GM12878 (cell line): ENCODE results near the gene SCNM1. TPM values are rescaled to one million over a fixed set of nuclear protein-coding genes. Genes with fewer than 3 reads are reported as not detected.
A peak's percentile ranks its signal among the peaks of the same experiment; 100 is the strongest.

Experiments used
- BACH1 ChIP-seq: fragments of 450-650 bp; IDR thresholded peaks from 2 replicates; pipeline ENCODE4 v1.6.1; 2017; ENCODE audit warnings: mild to moderate bottlenecking, borderline replicate concordance
- BCL3 ChIP-seq: IDR thresholded peaks from 2 replicates; pipeline ENCODE4 v1.6.1; 2011; ENCODE audit warnings: borderline replicate concordance, low read depth, mild to moderate bottlenecking, moderate library complexity, low read length; ENCODE audit not compliant: insufficient read depth, poor library complexity, severe bottlenecking
- CEBPB ChIP-seq, 2 experiments: fragments of 150-350 bp in 1 of 2; IDR thresholded peaks; 2 replicates each; pipeline ENCODE4 v1.6.1; 2012 to 2014; ENCODE audit warnings: low read depth in 2 of 2, low read length in 2 of 2, borderline replicate concordance in 1 of 2, inconsistent platforms in 1 of 2
- CHD1 ChIP-seq: IDR thresholded peaks from 2 replicates; pipeline ENCODE4 v1.6.1; 2012; ENCODE audit warnings: low read depth, low read length, improper control_type of control experiment
- POLR2A ChIP-seq: IDR thresholded peaks from 2 replicates; pipeline ENCODE4 v1.6.1; 2011; ENCODE audit warnings: low read depth, mild to moderate bottlenecking, low read length
- POLR2AphosphoS5 ChIP-seq: IDR thresholded peaks from 2 replicates; pipeline ENCODE4 v1.6.1; 2011; ENCODE audit warnings: mild to moderate bottlenecking, low read length, inconsistent platforms
- RBBP5 ChIP-seq: fragments of 200-600 bp; sonication (generic); conservative IDR thresholded peaks from 2 replicates; pipeline ENCODE4 v1.6.1; 2016
- RELA ChIP-seq: fragments of 450-650 bp; IDR thresholded peaks from 2 replicates; pipeline ENCODE4 v1.8.0; 2014; ENCODE audit warnings: borderline replicate concordance; ENCODE audit not compliant: partially characterized antibody
- SMAD1 ChIP-seq: fragments of 450-650 bp; IDR thresholded peaks from 2 replicates; pipeline ENCODE4 v1.6.1; 2018; ENCODE audit warnings: mild to moderate bottlenecking, low read depth; ENCODE audit not compliant: partially characterized antibody
- SPI1 ChIP-seq: IDR thresholded peaks from 2 replicates; pipeline ENCODE4 v1.6.1; 2011; ENCODE audit warnings: low read depth, mild to moderate bottlenecking, low read length, moderate library complexity, borderline replicate concordance; ENCODE audit not compliant: insufficient read depth
- ZBTB11 ChIP-seq: fragments of 450-650 bp; formaldehyde crosslinking; IDR thresholded peaks from 2 replicates; pipeline ENCODE4 v1.5.0; 2022; ENCODE audit warnings: mild to moderate bottlenecking, missing genetic modification characterization
- polyA plus RNA-seq, 11 experiments: library from polyadenylated mRNA; depleted of rRNA in 4 of 11; unstranded in 6 of 11; stranded (reverse) in 5 of 11; fragments of >200 nt; fragmentation: Nextera tagmentation in 4 of 11; fragmentation: Illumina TruSeq in 1 of 11; extraction: Ambion mirVana in 4 of 11; extraction: Trizol in 1 of 11; gene quantifications; 1 replicate in 1 of 11; 2 replicates in 10 of 11; pipeline versions ENCODE4 v1.2.1 to v1.2.3, GENCODE V29; 2011 to 2016; ENCODE audit warnings: inconsistent platforms in 2 of 11, missing spikeins in 2 of 11, low read depth in 1 of 11
- total RNA-seq, 4 experiments: library from RNA; depleted of rRNA in 3 of 4; stranded (reverse); fragments of >200 nt in 3 of 4; fragmentation: Illumina TruSeq in 1 of 4; extraction: Trizol in 1 of 4; gene quantifications; 2 replicates each; pipeline versions ENCODE4 v1.2.1 to v1.2.3, GENCODE V29; 2013 to 2021
- TF ChIP-seq, protein P1 (sequence below): fragments of 450-650 bp; IDR thresholded peaks from 2 replicates; pipeline ENCODE4 v1.6.1; 2014; ENCODE audit warnings: mild to moderate bottlenecking
- TF ChIP-seq, protein P2 (sequence below): fragments of 150-350 bp; IDR thresholded peaks from 2 replicates; pipeline ENCODE4 v1.6.1; 2014; ENCODE audit warnings: mild to moderate bottlenecking, low read depth, low read length
- TF ChIP-seq, protein P3 (sequence below): IDR thresholded peaks from 2 replicates; pipeline ENCODE4 v1.6.1; 2012; ENCODE audit warnings: low read depth, low read length, improper control_type of control experiment
- TF ChIP-seq, protein P4 (sequence below): fragments of 450-650 bp; IDR thresholded peaks from 2 replicates; pipeline ENCODE4 v1.6.1; 2017; ENCODE audit warnings: mild to moderate bottlenecking, moderate library complexity

The SCNM1 gene
- total and polyA plus RNA-seq, 10 of the 15 experiments (the other 5 are each of a cell fraction or from before 2014, with no cell fraction given): 25.8 to 207 (median 76.9) TPM

DNA sequence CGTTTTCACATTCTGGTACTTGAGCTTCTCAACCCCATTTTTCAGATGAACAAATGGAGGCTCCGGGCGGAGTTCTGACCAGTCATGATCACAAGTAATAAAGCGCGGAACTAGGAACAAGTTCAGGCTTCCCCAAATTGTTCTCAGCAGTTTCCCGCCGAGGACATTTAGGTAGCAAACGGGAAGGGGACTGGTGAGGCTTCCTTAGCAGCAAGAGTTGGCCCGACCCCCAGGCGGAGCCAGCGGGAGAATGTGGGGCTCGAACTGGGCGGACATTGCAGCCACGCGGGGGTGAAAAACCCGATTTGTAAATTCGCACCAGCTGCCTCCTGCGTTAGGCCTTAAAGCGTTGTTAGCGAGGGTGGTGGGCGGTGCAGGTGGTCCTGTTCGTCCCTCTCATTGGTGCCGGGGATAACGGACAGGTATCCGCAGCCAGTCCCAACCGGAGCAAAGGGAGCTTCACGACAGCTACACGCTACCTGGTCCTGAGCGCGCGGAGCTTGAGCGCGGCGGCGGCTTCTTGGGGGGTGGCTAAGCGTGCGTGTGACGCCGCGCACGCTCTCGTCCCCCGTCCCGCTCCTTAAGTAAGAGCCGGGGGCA is 34.9 kb upstream of the SCNM1 start (continued):
- TF ChIP-seq SMAD1 (no peak), BCL3 (no peak), POLR2A (peak; percentile 35), CHD1 (no peak), BACH1 (no peak), POLR2AphosphoS5 (peak; percentile 51; the same call in 1 of the 2 replicates), CEBPB (IDR thresholded peaks at IDR 0.05; ENCODE audit: borderline replicate concordance in 1 of 2, low read depth in 2 of 2, low read length in 2 of 2) (no peak), SPI1 (no peak), RBBP5 (no peak), RELA (no peak), ZBTB11 (CRISPR knock-in tag) (no peak)
- TF ChIP-seq, protein P1, sequence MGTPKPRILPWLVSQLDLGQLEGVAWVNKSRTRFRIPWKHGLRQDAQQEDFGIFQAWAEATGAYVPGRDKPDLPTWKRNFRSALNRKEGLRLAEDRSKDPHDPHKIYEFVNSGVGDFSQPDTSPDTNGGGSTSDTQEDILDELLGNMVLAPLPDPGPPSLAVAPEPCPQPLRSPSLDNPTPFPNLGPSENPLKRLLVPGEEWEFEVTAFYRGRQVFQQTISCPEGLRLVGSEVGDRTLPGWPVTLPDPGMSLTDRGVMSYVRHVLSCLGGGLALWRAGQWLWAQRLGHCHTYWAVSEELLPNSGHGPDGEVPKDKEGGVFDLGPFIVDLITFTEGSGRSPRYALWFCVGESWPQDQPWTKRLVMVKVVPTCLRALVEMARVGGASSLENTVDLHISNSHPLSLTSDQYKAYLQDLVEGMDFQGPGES: 0 out of 2 replicates have a peak, but pooled peaks have one; percentile 21
- TF ChIP-seq, protein P2, sequence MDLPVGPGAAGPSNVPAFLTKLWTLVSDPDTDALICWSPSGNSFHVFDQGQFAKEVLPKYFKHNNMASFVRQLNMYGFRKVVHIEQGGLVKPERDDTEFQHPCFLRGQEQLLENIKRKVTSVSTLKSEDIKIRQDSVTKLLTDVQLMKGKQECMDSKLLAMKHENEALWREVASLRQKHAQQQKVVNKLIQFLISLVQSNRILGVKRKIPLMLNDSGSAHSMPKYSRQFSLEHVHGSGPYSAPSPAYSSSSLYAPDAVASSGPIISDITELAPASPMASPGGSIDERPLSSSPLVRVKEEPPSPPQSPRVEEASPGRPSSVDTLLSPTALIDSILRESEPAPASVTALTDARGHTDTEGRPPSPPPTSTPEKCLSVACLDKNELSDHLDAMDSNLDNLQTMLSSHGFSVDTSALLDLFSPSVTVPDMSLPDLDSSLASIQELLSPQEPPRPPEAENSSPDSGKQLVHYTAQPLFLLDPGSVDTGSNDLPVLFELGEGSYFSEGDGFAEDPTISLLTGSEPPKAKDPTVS: no peak
- TF ChIP-seq, protein P3, sequence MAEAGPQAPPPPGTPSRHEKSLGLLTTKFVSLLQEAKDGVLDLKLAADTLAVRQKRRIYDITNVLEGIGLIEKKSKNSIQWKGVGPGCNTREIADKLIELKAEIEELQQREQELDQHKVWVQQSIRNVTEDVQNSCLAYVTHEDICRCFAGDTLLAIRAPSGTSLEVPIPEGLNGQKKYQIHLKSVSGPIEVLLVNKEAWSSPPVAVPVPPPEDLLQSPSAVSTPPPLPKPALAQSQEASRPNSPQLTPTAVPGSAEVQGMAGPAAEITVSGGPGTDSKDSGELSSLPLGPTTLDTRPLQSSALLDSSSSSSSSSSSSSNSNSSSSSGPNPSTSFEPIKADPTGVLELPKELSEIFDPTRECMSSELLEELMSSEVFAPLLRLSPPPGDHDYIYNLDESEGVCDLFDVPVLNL: no peak
- TF ChIP-seq, protein P4, sequence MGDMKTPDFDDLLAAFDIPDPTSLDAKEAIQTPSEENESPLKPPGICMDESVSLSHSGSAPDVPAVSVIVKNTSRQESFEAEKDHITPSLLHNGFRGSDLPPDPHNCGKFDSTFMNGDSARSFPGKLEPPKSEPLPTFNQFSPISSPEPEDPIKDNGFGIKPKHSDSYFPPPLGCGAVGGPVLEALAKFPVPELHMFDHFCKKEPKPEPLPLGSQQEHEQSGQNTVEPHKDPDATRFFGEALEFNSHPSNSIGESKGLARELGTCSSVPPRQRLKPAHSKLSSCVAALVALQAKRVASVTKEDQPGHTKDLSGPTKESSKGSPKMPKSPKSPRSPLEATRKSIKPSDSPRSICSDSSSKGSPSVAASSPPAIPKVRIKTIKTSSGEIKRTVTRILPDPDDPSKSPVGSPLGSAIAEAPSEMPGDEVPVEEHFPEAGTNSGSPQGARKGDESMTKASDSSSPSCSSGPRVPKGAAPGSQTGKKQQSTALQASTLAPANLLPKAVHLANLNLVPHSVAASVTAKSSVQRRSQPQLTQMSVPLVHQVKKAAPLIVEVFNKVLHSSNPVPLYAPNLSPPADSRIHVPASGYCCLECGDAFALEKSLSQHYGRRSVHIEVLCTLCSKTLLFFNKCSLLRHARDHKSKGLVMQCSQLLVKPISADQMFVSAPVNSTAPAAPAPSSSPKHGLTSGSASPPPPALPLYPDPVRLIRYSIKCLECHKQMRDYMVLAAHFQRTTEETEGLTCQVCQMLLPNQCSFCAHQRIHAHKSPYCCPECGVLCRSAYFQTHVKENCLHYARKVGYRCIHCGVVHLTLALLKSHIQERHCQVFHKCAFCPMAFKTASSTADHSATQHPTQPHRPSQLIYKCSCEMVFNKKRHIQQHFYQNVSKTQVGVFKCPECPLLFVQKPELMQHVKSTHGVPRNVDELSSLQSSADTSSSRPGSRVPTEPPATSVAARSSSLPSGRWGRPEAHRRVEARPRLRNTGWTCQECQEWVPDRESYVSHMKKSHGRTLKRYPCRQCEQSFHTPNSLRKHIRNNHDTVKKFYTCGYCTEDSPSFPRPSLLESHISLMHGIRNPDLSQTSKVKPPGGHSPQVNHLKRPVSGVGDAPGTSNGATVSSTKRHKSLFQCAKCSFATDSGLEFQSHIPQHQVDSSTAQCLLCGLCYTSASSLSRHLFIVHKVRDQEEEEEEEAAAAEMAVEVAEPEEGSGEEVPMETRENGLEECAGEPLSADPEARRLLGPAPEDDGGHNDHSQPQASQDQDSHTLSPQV: no peak
